H1 (cell line): Measurements from ENCODE around the gene NAA25. TPM values are rescaled to one million over a fixed set of nuclear protein-coding genes. Genes with fewer than 3 reads are reported as not detected.

ENCODE experiments used
- KDM5A ChIP-seq: fragments of 200-600 bp; IDR thresholded peaks from 2 replicates; pipeline ENCODE4 v1.7.1; 2012; ENCODE audit warnings: mild to moderate bottlenecking, low read length, inconsistent platforms, mixed read lengths
- SIRT6 ChIP-seq: IDR thresholded peaks from one replicate; pipeline ENCODE4 v1.7.1; 2012; ENCODE audit warnings: low read length, inconsistent platforms
- SRF ChIP-seq: IDR thresholded peaks from 2 replicates; pipeline ENCODE4 v1.6.1; 2011; ENCODE audit warnings: mild to moderate bottlenecking, low read depth, low read length, moderate library complexity
- TAF1 ChIP-seq: IDR thresholded peaks from 2 replicates; pipeline ENCODE4 v1.6.1; 2011; ENCODE audit warnings: mild to moderate bottlenecking, low read depth, low read length
- polyA plus RNA-seq, 7 experiments: library from polyadenylated mRNA; depleted of rRNA in 3 of 7; stranded (reverse) in 5 of 7; unstranded in 2 of 7; fragments of >200 nt in 5 of 7; fragments of 200-250 nt in 2 of 7; gene quantifications; 1 replicate in 5 of 7; 2 replicates in 1 of 7; 4 replicates in 1 of 7; pipeline versions ENCODE4 v1.2.1 to v1.2.3, GENCODE V29; 2011 to 2013; ENCODE audit warnings: missing spikeins in 2 of 7, mixed read lengths in 2 of 7
- total RNA-seq: library from RNA; stranded (reverse); fragmentation: NEBNext Ultra II Directional; extraction: Animal tissue kit (Norgen Biotek cat#: 25700); gene quantifications from 2 replicates; pipeline ENCODE4 v1.2.1, GENCODE V29; 2021
- TF ChIP-seq, protein P1 (sequence below): IDR thresholded peaks from 2 replicates; pipeline ENCODE4 v1.6.1; 2011; ENCODE audit warnings: low read depth, mild to moderate bottlenecking, low read length; ENCODE audit not compliant: insufficient read depth

NAA25 gene
- total and polyA plus RNA-seq, 2 of the 8 experiments (the other 6 are each of a cell fraction or from before 2014, with no cell fraction given): 10.8 to 60.3 TPM

DNA sequence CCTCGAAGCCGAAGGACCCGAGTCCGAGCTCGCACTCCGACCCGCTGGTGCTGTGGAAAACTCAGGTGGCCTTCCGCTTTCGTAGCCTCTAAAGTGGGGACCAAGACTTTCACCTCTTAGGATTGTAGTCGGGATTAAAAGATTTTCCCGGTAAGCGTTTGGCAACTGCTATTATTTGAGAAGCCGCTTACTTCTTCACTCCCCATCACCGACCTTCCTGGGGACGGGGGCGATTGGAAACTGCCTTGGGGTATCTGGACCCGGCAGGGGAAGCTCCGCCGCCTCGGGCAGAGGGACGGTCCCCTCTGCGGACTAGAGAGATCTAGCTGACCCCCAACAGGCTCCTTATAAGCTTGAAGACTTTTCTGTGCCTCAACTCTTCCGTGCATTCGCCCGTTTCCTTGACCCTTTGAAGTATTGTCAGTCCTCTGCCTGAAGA lies 17.4 kb upstream of the NAA25 start (continued):
- TF ChIP-seq KDM5A: no peak
- no peak for TF ChIP-seq TAF1
- TF ChIP-seq SIRT6: no peak
- TF ChIP-seq, protein P1, sequence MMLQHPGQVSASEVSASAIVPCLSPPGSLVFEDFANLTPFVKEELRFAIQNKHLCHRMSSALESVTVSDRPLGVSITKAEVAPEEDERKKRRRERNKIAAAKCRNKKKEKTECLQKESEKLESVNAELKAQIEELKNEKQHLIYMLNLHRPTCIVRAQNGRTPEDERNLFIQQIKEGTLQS: no peak
- no peak for TF ChIP-seq SRF
